Upper lobe of right lung (tissue), 1 donor: Measurements from ENCODE around the gene SEZ6. TPM values are rescaled to one million over a fixed set of nuclear protein-coding genes. Genes with fewer than 3 reads are reported as not detected.

ENCODE experiments used
- ATAC-seq: fragments of 200-7000 bp; cut with Tn5 transposase; one replicate; pipeline ENCODE4 v1.9.1; 2020; ENCODE audit warnings: mild to moderate bottlenecking, moderate library complexity
- DNase-seq: peaks from one replicate; pipeline ENCODE4 v3.0.0-alpha.2; 2020
- H3K27ac ChIP-seq: fragments of 200-600 bp; one replicate; pipeline ENCODE4 v1.8.0; 2022
- H3K27me3 ChIP-seq: fragments of 200-600 bp; one replicate; pipeline ENCODE4 v1.8.0; 2022; ENCODE audit warnings: mild to moderate bottlenecking
- H3K36me3 ChIP-seq: fragments of 200-600 bp; one replicate; pipeline ENCODE4 v1.8.0; 2022
- H3K4me1 ChIP-seq: fragments of 200-600 bp; one replicate; pipeline ENCODE4 v1.8.0; 2022
- H3K4me3 ChIP-seq: fragments of 200-600 bp; one replicate; pipeline ENCODE4 v1.8.0; 2022; ENCODE audit warnings: mild to moderate bottlenecking
- H3K9me3 ChIP-seq: fragments of 200-600 bp; one replicate; pipeline ENCODE4 v1.8.0; 2022
- intact Hi-C: fragments of 100-400 bp; cut with DNase I; formaldehyde crosslinking; loops from one replicate; pipeline ENCODE4 v1.11.0; 2022
- total RNA-seq: library from RNA; stranded (reverse); fragmentation: NEBNext Ultra II Directional; extraction: Animal tissue kit (Norgen Biotek cat#: 25700); gene quantifications from one replicate; pipeline ENCODE4 v1.2.1, GENCODE V29; 2021
- TF ChIP-seq, protein P1 (sequence below): fragments of 200-600 bp; IDR thresholded peaks from one replicate; pipeline ENCODE4 v1.8.0; 2022; ENCODE audit warnings: antibody characterized with exemption
- donor health status: DM: no; HTN: yes; CAD: no; lungs with severe emphysema.

Gene SEZ6
- total RNA-seq, 1 donor from 2014 or later, result not detected

DNA sequence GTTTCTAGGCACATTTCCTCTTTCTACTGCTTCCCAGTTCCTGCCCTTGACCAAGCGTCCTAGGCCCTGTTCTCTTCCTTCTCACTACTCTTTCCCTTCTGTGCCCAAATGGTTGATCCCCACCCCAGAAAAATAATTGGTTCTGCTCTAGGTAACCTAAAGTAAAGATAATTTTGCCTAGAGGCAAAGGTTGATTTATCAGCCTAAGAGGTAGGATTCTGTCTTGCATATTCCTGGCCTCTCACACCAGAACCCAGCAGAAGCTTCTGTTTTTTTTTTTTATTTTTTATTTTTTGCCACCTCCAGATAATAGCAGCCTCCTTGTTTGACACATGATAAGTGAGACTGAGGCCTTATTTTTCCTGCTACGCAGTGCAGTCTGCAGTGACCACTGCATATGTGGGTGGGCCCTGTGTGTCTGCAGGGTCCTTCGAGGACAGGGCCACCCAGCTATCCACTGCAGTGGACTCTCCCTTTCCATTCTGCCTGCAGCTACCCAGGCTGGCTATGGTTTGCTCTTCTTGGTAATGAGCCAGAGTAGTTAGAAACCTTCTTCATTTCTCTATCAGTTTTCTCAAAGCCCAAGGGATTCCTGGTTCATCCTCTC lies 37.8 kb upstream of the SEZ6 start:
- Histone ChIP-seq H3K4me1 (peaks cover 14% of the 10 kb centered on the region), H3K27ac (no peak overlapping the region), H3K36me3 (no peaks in the 10 kb centered on the region), H3K4me3 (no peak overlapping the region), H3K9me3 (no peaks in the 10 kb centered on the region), H3K27me3 (peaks cover 5% of the 10 kb centered on the region)
- ATAC-seq (no peak), DNase-seq (no peak)
- intact Hi-C loops, result no loop called here
- TF ChIP-seq, protein P1, sequence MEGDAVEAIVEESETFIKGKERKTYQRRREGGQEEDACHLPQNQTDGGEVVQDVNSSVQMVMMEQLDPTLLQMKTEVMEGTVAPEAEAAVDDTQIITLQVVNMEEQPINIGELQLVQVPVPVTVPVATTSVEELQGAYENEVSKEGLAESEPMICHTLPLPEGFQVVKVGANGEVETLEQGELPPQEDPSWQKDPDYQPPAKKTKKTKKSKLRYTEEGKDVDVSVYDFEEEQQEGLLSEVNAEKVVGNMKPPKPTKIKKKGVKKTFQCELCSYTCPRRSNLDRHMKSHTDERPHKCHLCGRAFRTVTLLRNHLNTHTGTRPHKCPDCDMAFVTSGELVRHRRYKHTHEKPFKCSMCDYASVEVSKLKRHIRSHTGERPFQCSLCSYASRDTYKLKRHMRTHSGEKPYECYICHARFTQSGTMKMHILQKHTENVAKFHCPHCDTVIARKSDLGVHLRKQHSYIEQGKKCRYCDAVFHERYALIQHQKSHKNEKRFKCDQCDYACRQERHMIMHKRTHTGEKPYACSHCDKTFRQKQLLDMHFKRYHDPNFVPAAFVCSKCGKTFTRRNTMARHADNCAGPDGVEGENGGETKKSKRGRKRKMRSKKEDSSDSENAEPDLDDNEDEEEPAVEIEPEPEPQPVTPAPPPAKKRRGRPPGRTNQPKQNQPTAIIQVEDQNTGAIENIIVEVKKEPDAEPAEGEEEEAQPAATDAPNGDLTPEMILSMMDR, result no peak

DNA sequence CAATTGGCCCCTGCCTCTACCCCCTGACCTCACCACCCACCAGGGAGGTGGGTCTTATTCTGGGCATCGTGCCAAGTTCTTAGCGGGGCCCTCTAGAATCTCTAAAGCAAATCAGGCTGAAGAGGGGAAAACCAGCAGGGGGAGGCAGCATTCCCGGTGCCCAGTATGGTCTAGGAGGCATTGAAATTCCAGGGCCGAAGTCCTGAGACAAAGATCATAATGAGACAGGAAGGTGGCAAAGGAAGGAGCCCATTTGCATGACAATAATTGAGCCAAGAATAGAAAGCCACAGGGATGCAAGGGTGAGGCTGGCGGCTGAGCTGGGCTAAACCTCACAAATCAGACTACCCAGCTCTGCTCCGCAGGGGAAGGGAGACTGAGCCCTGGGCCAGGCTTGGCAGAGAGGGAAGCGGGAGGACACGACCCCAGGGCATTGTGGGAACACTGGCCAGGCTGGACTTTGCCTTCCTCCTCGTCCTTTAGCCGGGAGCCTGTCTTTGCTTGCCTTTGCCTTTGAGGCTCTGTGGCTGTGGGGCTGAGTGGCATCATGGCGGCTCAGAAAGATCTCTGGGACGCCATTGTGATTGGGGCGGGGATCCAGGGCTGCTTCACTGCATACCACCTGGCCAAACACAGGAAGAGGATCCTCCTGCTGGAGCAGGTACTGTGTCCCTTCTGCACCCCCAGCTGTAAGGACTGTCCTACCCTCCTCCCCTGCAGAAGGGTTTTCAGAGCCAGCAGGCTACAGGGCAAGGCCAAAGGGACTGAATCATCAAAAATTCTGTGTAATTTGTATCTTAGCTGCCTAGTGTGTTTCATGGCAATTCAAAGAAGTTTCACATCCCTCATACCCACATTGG lies 37.1 kb upstream of the SEZ6 start, which contains the start of gene PIPOX:
Gene PIPOX (plus strand): TSS at position 463 of the 860 bp plus-strand sequence. CDS start 85 bp downstream, at position 548.
- H3K27ac ChIP-seq, result peak within 1 kb of the TSS; percentile 55
- H3K4me3 ChIP-seq, result no peak within 1 kb of the TSS
- peak; percentile 81 for ATAC-seq

DNA sequence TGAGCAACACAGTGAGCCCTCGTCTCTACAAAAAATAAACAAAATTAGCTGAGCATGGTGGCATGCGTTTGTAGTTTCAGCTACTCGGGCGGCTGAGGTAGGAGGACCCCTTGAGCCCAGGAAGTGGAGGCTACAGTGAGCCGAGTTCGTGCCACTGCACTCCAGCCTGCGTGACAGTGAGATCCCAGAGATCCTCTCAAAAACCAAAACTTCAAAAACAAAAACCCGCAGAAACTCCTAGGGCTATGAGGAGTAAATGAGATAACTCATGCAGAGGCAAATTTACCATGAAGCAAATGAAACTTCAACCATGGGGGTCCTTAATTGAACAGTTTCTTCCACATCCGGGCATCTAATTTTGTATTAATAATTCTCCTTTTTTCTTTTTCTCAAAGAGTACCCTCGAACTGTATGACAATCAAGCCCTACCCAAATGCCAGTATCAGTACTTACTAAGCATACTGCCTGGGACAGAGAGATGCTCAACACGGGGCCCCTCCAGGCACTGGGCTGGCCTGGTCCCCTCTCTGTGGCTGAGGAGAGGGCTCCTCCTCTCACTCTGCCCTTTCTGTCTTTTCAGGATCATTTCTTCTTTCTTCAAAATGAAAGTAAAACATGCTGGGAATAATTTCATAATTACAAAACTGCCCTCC lies 36.3 kb upstream of the SEZ6 start:
- Histone ChIP-seq H3K4me1 (peaks cover 14% of the 10 kb centered on the region), H3K27me3 (peaks cover 5% of the 10 kb centered on the region), H3K27ac (peak overlapping the region; percentile 55), H3K9me3 (no peaks in the 10 kb centered on the region), H3K36me3 (no peaks in the 10 kb centered on the region), H3K4me3 (no peak overlapping the region)
- DNase-seq, result no peak
- no peak for ATAC-seq
- intact Hi-C loops, result no loop called here
- TF ChIP-seq, protein P1, result no peak

More for the DNA sequence above, 37.1 kb upstream of the SEZ6 start, which contains the start of gene PIPOX:
- no peak for DNase-seq
- H3K4me1 ChIP-seq, result peaks cover 14% of the 10 kb centered on the region
- H3K27me3 ChIP-seq, result peaks cover 5% of the 10 kb centered on the region
- no peaks in the 10 kb centered on the region for H3K9me3 ChIP-seq
- intact Hi-C loops, result no loop called here
- TF ChIP-seq, protein P1, result no peak
- no peaks in the 10 kb centered on the region for H3K36me3 ChIP-seq

DNA sequence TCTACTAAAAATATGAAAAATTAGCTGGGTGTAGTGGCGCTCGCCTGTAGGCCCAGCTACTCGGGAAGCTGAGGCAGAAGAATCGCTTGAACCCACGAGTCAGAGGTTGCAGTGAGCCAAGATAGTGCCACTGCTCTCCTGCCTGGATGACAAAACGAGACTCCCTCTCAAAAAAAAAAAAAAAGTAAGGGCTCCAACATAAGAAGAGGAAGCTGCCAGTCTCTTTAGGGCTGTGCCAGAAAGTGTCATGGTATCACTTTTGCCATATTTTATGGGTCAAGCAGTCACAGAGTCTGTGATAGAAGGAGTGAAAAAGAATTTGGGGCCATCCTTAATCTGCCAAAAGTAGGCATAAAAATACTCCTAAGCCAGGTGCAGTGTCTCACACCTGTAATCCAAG lies 35.7 kb upstream of the SEZ6 start:
- intact Hi-C loops, result no loop called here
- no peak for ATAC-seq
- no peak for DNase-seq

DNA sequence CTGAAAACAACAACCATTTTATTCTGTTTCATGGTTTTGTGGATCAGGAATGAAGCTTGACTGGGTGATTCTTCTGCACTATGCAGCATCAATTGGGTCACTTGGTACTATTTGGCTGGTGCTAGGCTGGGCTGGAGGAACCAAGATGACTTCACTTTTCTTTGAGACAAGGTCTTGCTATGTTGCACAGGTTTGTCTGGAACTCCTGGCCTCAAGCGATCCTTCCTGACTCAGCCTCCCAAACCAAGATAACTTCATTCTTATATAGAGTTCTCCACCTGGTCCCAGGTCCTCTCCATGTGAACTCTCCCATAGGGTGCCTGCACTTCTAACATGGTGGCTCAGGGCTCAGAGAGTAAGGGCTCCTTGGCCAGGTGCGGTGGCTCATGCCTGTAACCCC lies 35.3 kb upstream of the SEZ6 start:
- ATAC-seq (no peak), DNase-seq (no peak)
- peaks cover 14% of the 10 kb centered on the region for H3K4me1 ChIP-seq
- TF ChIP-seq, protein P1, result no peak
- H3K9me3 ChIP-seq, result no peaks in the 10 kb centered on the region
- H3K4me3 ChIP-seq, result no peak overlapping the region
- H3K27ac ChIP-seq, result no peak overlapping the region
- no peaks in the 10 kb centered on the region for H3K36me3 ChIP-seq
- H3K27me3 ChIP-seq, result peaks cover 5% of the 10 kb centered on the region
- intact Hi-C loops, result no loop called here

More for the DNA sequence above, 35.7 kb upstream of the SEZ6 start:
- Histone ChIP-seq H3K27ac (no peak overlapping the region), H3K4me3 (no peak overlapping the region), H3K4me1 (peaks cover 14% of the 10 kb centered on the region), H3K9me3 (no peaks in the 10 kb centered on the region), H3K27me3 (peaks cover 5% of the 10 kb centered on the region), H3K36me3 (no peaks in the 10 kb centered on the region)
- TF ChIP-seq, protein P1, result no peak
